Endothelial cell of umbilical vein (primary cell): ENCODE data around the gene ZKSCAN1.

Experiments
- EZH2 ChIP-seq: IDR thresholded peaks from 2 replicates; pipeline ENCODE4 v1.6.1; 2012; ENCODE audit warnings: borderline replicate concordance, low read depth, mild to moderate bottlenecking, moderate library complexity, low read length, inconsistent platforms; ENCODE audit not compliant: severe bottlenecking
- FOS ChIP-seq: IDR thresholded peaks from 2 replicates; pipeline ENCODE4 v1.6.1; 2011; ENCODE audit warnings: mild to moderate bottlenecking, low read length, moderate library complexity, borderline replicate concordance; ENCODE audit not compliant: insufficient read depth
- GATA2 ChIP-seq: IDR thresholded peaks from 2 replicates; pipeline ENCODE4 v1.7.0; 2011; ENCODE audit warnings: low read depth, mild to moderate bottlenecking, moderate library complexity, mixed read lengths, low read length; ENCODE audit not compliant: insufficient read length, insufficient read depth
- JUN ChIP-seq: IDR thresholded peaks from 2 replicates; pipeline ENCODE4 v1.6.1; 2011; ENCODE audit warnings: borderline replicate concordance, low read depth; ENCODE audit not compliant: insufficient read length, insufficient read depth
- MYC ChIP-seq: IDR thresholded peaks from one replicate; pipeline ENCODE4 v1.6.1; 2011; ENCODE audit warnings: mild to moderate bottlenecking, low read depth, low read length
- POLR2A ChIP-seq: IDR thresholded peaks from 2 replicates; pipeline ENCODE4 v1.6.1; 2012; ENCODE audit warnings: low read depth, mild to moderate bottlenecking, control low read depth, low read length
- POLR2AphosphoS5 ChIP-seq: IDR thresholded peaks from 2 replicates; pipeline ENCODE4 v1.6.1; 2012; ENCODE audit warnings: low read depth, mild to moderate bottlenecking, control low read depth, low read length, moderate library complexity; ENCODE audit not compliant: insufficient read depth
- TF ChIP-seq, protein P1 (sequence below), 2 donors: IDR thresholded peaks; 1 replicate in 1 of 2; 2 replicates in 1 of 2; pipeline ENCODE4 v1.5.1; 2011; ENCODE audit warnings: low read length in 2 of 2, mild to moderate bottlenecking in 2 of 2, moderate library complexity in 2 of 2, control low read depth in 1 of 2, inconsistent platforms in 1 of 2, low read depth in 1 of 2; ENCODE audit not compliant: insufficient read depth in 1 of 2; ENCODE audit errors: extremely low read depth in 1 of 2
- TF ChIP-seq, protein P2 (sequence below): IDR thresholded peaks from 2 replicates; pipeline ENCODE4 v1.6.1; 2011; ENCODE audit not compliant: insufficient read depth, insufficient read length

DNA sequence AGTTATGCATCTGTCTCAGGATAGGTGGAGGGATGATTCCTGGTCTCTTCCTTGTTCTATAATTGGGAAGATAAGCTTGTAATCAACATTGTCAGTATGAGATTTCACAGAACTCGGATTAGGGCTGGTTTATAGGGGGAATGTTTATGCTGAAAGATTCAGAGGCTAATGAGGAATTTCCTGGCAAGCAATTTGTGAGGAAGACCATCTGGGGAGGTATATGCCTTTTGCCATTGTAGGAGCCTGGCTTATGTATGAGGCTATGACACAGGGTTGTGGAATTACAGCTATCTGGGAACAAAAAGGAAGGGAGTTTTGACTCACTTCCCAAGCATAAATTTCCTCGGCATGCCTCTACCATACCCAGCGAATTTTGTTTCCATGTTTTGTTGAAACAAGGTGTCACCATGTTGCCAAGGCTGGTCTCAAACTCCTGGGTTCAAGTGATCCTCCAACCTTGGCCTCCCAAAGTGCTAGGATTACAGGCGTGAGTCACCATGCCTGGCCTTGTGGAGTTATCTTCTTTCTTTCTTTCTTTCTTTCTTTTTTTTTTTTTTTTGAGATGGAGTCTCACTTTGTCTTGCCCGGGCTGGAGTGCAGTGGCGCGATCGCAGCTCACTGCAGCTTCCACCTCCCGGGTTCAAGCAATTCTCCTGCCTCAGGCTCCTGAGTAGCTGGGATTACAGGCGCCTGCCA, 71.8 kb downstream of the ZKSCAN1 start:
- no peak for TF ChIP-seq POLR2A
- TF ChIP-seq, protein P1, sequence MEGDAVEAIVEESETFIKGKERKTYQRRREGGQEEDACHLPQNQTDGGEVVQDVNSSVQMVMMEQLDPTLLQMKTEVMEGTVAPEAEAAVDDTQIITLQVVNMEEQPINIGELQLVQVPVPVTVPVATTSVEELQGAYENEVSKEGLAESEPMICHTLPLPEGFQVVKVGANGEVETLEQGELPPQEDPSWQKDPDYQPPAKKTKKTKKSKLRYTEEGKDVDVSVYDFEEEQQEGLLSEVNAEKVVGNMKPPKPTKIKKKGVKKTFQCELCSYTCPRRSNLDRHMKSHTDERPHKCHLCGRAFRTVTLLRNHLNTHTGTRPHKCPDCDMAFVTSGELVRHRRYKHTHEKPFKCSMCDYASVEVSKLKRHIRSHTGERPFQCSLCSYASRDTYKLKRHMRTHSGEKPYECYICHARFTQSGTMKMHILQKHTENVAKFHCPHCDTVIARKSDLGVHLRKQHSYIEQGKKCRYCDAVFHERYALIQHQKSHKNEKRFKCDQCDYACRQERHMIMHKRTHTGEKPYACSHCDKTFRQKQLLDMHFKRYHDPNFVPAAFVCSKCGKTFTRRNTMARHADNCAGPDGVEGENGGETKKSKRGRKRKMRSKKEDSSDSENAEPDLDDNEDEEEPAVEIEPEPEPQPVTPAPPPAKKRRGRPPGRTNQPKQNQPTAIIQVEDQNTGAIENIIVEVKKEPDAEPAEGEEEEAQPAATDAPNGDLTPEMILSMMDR (IDR thresholded peaks at IDR 0.05; ENCODE audit: extremely low read depth in 1 of 2, insufficient read depth in 1 of 2, low read depth in 1 of 2, low read length in 2 of 2), result no peak
- no peak for TF ChIP-seq EZH2
- TF ChIP-seq MYC, result no peak
- peak; percentile 84 for TF ChIP-seq POLR2AphosphoS5
- peak; percentile 75 for TF ChIP-seq GATA2
- TF ChIP-seq, protein P2, sequence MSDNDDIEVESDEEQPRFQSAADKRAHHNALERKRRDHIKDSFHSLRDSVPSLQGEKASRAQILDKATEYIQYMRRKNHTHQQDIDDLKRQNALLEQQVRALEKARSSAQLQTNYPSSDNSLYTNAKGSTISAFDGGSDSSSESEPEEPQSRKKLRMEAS, result no peak
- TF ChIP-seq FOS, result peak; percentile 90
- TF ChIP-seq JUN, result peak; percentile 98
